ENCODE results near the gene KLRF1. TPM values are rescaled to one million over a fixed set of nuclear protein-coding genes. Genes with fewer than 3 reads are reported as not detected.

KLRF1 gene
- total RNA-seq, 1 experiment from 2014 or later, result not detected

DNA sequence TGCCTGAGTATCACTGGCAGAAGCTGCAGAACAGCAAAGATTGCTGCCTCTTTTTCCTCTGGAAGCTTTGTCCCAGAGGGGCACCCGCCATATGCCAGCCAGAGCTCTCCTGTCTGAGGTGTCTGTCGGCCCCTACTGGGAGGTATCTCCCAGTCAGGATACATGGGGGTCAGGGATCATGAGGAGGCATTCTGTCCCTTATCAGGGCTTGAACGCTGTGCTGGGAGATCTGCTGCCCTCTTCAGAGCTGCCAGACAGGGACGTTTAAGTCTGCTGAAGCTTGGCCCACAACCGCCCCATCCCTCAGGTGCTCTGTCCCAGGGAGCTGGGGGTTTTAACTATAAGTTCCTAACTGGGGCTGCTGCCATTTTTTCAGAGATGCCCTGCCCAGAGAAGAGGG, 21.6 kb downstream of the KLRF1 start:
- CTCF ChIA-PET, result no interaction called here
- H2AFZ ChIP-seq (ENCODE audit: low read depth, low read length, poor library complexity, severe bottlenecking), result no peak overlapping the region
- H3K9ac ChIP-seq (ENCODE audit: low read length), result no peak overlapping the region
- POLR2A ChIA-PET, result no interaction called here
- H3K4me3 ChIP-seq (replicated peaks in 1 of 2; ENCODE audit: low read depth in 1 of 2, low read length in 2 of 2), result no peak overlapping the region
- ATAC-seq (no peak), DNase-seq (ENCODE audit: low read depth, low spot score) (no peak)
- no peaks in the 10 kb centered on the region for H3K36me3 ChIP-seq (ENCODE audit: control insufficient read depth in 1 of 2, insufficient read depth in 2 of 2, low read length in 2 of 2)
- no peaks in the 10 kb centered on the region for H3K4me1 ChIP-seq (ENCODE audit: control insufficient read depth in 1 of 2, insufficient read depth in 2 of 2, low read length in 2 of 2)
- TF ChIP-seq TCF7L2 (IDR thresholded peaks at IDR 0.05; ENCODE audit: borderline replicate concordance, extremely low read depth, insufficient read depth, insufficient read length) (no peak), CEBPB (IDR thresholded peaks at IDR 0.05; ENCODE audit: low read depth) (no peak), EZH2phosphoT487 (IDR thresholded peaks at IDR 0.05; ENCODE audit: borderline replicate concordance) (no peak), SP1 (IDR thresholded peaks at IDR 0.05; ENCODE audit: low read depth) (no peak), CBX3 (IDR thresholded peaks at IDR 0.05; ENCODE audit: low read depth) (no peak), ZFX (IDR thresholded peaks at IDR 0.05) (no peak), SIN3A (IDR thresholded peaks at IDR 0.05; ENCODE audit: low read depth) (no peak), FOSL1 (IDR thresholded peaks at IDR 0.05; ENCODE audit: low read depth) (no peak), ELF1 (IDR thresholded peaks at IDR 0.05; ENCODE audit: borderline replicate concordance, low read depth) (no peak)
- TF ChIP-seq, protein P1, sequence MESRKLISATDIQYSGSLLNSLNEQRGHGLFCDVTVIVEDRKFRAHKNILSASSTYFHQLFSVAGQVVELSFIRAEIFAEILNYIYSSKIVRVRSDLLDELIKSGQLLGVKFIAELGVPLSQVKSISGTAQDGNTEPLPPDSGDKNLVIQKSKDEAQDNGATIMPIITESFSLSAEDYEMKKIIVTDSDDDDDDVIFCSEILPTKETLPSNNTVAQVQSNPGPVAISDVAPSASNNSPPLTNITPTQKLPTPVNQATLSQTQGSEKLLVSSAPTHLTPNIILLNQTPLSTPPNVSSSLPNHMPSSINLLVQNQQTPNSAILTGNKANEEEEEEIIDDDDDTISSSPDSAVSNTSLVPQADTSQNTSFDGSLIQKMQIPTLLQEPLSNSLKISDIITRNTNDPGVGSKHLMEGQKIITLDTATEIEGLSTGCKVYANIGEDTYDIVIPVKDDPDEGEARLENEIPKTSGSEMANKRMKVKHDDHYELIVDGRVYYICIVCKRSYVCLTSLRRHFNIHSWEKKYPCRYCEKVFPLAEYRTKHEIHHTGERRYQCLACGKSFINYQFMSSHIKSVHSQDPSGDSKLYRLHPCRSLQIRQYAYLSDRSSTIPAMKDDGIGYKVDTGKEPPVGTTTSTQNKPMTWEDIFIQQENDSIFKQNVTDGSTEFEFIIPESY (IDR thresholded peaks at IDR 0.05; ENCODE audit: extremely low read depth, insufficient replicate concordance, low read length), result no peak
- TF ChIP-seq, protein P2, sequence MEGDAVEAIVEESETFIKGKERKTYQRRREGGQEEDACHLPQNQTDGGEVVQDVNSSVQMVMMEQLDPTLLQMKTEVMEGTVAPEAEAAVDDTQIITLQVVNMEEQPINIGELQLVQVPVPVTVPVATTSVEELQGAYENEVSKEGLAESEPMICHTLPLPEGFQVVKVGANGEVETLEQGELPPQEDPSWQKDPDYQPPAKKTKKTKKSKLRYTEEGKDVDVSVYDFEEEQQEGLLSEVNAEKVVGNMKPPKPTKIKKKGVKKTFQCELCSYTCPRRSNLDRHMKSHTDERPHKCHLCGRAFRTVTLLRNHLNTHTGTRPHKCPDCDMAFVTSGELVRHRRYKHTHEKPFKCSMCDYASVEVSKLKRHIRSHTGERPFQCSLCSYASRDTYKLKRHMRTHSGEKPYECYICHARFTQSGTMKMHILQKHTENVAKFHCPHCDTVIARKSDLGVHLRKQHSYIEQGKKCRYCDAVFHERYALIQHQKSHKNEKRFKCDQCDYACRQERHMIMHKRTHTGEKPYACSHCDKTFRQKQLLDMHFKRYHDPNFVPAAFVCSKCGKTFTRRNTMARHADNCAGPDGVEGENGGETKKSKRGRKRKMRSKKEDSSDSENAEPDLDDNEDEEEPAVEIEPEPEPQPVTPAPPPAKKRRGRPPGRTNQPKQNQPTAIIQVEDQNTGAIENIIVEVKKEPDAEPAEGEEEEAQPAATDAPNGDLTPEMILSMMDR (IDR thresholded peaks at IDR 0.05 in 2 of 3, conservative IDR thresholded peaks at IDR 0.05 in 1 of 3; ENCODE audit: borderline replicate concordance in 1 of 3, insufficient read depth in 1 of 3, low read depth in 2 of 3, low read length in 2 of 3), result no peak
- intact Hi-C loops (cut with micrococcal nuclease), result no loop called here
- RAD21 ChIA-PET (ENCODE audit: low non-redundant PET in 1 of 2, low total read pairs in 2 of 2, uncharacterized antibody in 2 of 2, unreplicated experiment in 2 of 2), result no interaction called here
- H4K20me1 ChIP-seq (ENCODE audit: insufficient read depth), result no peaks in the 10 kb centered on the region
- H3K4me2 ChIP-seq (ENCODE audit: low read length), result no peak overlapping the region
- H3K79me2 ChIP-seq (ENCODE audit: insufficient read depth, low read length), result no peaks in the 10 kb centered on the region
- no peaks in the 10 kb centered on the region for H3K9me3 ChIP-seq (ENCODE audit: control insufficient read depth in 1 of 2, insufficient read depth in 1 of 2, low read depth in 1 of 2, low read length in 2 of 2)
- H3K9me2 ChIP-seq (ENCODE audit: insufficient read depth), result no peaks in the 10 kb centered on the region
- peaks cover 59% of the 10 kb centered on the region for H3K27me3 ChIP-seq (ENCODE audit: insufficient read depth, low read length)
- H3K27ac ChIP-seq (ENCODE audit: low read depth, low read length), result no peak overlapping the region
- no TSS peak for BruUV-seq (replicated peaks)
